Breast epithelium (tissue), 4 donors: Measurements from ENCODE around the gene SFMBT1. TPM values are rescaled to one million over a fixed set of nuclear protein-coding genes. Genes with fewer than 3 reads are reported as not detected.
"Not testable (repeated sequence)": the region's sequence is repeated elsewhere in the genome, so short reads cannot be mapped to it uniquely, and the experiment has no call there.

Experiments
- DNase-seq, 2 donors: peaks; one replicate each; pipeline ENCODE4 v3.0.0-alpha.2; 2019; ENCODE audit warnings: low spot score in 2 of 2
- H3K27ac ChIP-seq, 2 donors: fragments of 200-600 bp; sonication (generic) in 1 of 2; one replicate each; pipeline ENCODE4 v1.5.1; 2016 to 2019; ENCODE audit warnings: mild to moderate bottlenecking in 1 of 2
- H3K27me3 ChIP-seq, 2 donors: fragments of 200-600 bp; sonication (generic) in 1 of 2; one replicate each; pipeline versions ENCODE4 v1.5.1 to v1.6.0; 2017 to 2019; ENCODE audit warnings: control low read depth in 1 of 2, mild to moderate bottlenecking in 1 of 2
- H3K36me3 ChIP-seq: fragments of 200-600 bp; one replicate; pipeline ENCODE4 v1.5.1; 2019
- H3K4me1 ChIP-seq, 2 donors: fragments of 200-600 bp; sonication (generic); one replicate each; pipeline ENCODE4 v1.5.1; 2016 to 2019; ENCODE audit warnings: control low read depth in 1 of 2
- H3K4me3 ChIP-seq, 3 donors: fragments of 200-600 bp; sonication (generic); 1 replicate in 2 of 3; 2 replicates in 1 of 3; pipeline ENCODE4 v1.5.1; 2016 to 2019; ENCODE audit warnings: mild to moderate bottlenecking in 3 of 3, moderate library complexity in 2 of 3
- H3K9me3 ChIP-seq, 2 donors: fragments of 200-600 bp; sonication (generic) in 1 of 2; one replicate each; pipeline ENCODE4 v1.5.1; 2016 to 2019; ENCODE audit warnings: control low read depth in 1 of 2
- POLR2A ChIP-seq: fragments of 450-650 bp; IDR thresholded peaks from one replicate; pipeline ENCODE4 v1.6.1; 2016; ENCODE audit warnings: antibody characterized with exemption, mild to moderate bottlenecking, moderate library complexity
- POLR2AphosphoS5 ChIP-seq, 3 donors: sonication (generic); formaldehyde crosslinking; IDR thresholded peaks; one replicate each; pipeline ENCODE4 v1.6.1; 2017; ENCODE audit warnings: antibody characterized with exemption in 3 of 3
- intact Hi-C: fragments of 100-400 bp; cut with DNase I; formaldehyde crosslinking; loops from one replicate; pipeline ENCODE4 v1.15.1; 2023; ENCODE audit warnings: low total_unique reads
- total RNA-seq, 3 donors: library from RNA; depleted of rRNA; stranded (reverse); fragments of >200 nt; gene quantifications; one replicate each; pipeline ENCODE4 v1.1.0, GENCODE V29; 2016
- TF ChIP-seq, protein P1 (sequence below), 3 donors: fragments of 450-650 bp; IDR thresholded peaks; one replicate each; pipeline ENCODE4 v1.5.1; 2016 to 2017; ENCODE audit warnings: antibody characterized with exemption in 3 of 3, mild to moderate bottlenecking in 3 of 3, moderate library complexity in 3 of 3

The SFMBT1 gene
- total RNA-seq, 3 donors from 2014 or later: 17.9 to 35.1 (median 30.2) TPM

DNA sequence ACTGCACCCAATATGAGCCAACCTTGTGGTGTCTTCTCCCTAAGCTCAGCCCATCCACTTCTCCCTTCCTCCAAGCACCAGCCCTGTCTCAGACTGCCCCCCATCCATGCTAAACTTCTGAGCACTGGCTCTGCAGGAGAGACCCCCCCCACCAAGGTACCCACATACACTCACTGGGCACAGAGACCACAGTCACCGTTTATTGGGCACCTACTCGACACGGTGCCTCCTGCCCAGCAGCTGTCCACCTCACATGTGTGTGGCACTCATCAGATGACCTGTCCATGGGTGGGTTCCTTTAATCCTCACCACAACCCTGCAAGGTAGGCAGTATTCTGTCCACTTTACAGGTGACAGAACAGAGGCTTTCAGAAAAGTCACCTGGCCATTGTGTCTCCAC, 22.3 kb upstream of the SFMBT1 start:
- Histone ChIP-seq H3K36me3 (no peaks in the 10 kb centered on the region), H3K27me3 (no peaks in the 10 kb centered on the region), H3K9me3 (no peaks in the 10 kb centered on the region), H3K4me3 (no peak overlapping the region), H3K4me1 (peaks cover 0 to 7% of the 10 kb centered on the region in 2 donors), H3K27ac (no peak overlapping the region)
- intact Hi-C loops: no loop called here
- TF ChIP-seq POLR2A (no peak), POLR2AphosphoS5 (IDR thresholded peaks at IDR 0.05) (no peak)
- TF ChIP-seq, protein P1, sequence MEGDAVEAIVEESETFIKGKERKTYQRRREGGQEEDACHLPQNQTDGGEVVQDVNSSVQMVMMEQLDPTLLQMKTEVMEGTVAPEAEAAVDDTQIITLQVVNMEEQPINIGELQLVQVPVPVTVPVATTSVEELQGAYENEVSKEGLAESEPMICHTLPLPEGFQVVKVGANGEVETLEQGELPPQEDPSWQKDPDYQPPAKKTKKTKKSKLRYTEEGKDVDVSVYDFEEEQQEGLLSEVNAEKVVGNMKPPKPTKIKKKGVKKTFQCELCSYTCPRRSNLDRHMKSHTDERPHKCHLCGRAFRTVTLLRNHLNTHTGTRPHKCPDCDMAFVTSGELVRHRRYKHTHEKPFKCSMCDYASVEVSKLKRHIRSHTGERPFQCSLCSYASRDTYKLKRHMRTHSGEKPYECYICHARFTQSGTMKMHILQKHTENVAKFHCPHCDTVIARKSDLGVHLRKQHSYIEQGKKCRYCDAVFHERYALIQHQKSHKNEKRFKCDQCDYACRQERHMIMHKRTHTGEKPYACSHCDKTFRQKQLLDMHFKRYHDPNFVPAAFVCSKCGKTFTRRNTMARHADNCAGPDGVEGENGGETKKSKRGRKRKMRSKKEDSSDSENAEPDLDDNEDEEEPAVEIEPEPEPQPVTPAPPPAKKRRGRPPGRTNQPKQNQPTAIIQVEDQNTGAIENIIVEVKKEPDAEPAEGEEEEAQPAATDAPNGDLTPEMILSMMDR (IDR thresholded peaks at IDR 0.05): no peak
- peak in 1 of 2 donors; percentile 7 for DNase-seq

DNA sequence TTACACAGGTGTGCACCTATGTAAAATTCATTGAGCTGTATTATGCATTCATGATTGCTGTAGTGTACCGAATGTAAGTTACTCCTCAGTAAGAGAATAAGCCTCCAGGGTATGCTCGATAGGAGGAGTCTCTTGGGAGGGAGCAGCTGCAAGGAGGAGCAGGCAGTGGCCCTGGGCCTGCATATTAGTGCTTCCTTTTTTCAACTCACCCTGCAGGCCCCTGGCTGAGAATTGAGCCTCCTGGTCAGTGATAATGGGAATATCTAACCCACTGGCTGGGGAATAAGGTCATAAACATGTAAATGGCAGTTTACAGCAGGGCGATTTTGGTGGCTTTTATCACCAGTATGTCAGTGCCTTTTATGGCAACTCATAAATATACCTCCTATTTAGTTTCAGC, 21.7 kb upstream of the SFMBT1 start:
- no peak for DNase-seq
- intact Hi-C loops: no loop called here

DNA sequence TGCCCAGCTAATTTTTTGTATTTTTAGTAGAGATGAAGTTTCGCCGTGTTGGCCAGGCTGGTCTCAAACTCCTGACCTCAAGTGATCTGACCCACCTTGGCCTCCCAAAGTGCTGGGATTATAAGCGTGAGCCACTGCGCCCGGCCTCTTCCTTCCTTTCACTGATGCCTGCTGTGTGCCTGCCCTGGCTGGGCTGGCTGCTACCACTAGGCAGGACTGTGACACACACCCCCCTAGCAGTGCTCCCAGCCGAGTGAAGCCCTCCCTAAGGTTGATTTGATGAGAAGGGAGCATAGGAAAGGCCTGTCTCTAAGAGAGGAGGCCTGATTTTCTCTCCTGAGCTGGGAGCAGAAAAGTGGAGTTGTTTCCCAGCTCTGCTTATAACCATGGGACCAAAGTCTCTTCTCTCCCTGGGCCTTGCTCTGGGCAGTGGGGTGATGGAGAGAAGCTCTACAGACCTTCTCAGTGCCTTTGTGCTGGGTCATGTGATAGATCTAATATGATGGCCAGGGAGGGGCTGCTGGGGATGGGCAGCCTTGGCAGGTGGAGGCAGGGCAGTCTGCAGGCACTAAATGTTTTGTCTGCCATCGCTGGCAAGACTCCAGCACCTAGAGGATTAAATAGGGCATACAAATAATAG, 20.1 kb upstream of the SFMBT1 start:
- Histone ChIP-seq H3K4me1 (no peaks in the 10 kb centered on the region), H3K4me3 (no peak overlapping the region), H3K36me3 (no peaks in the 10 kb centered on the region), H3K27me3 (no peaks in the 10 kb centered on the region), H3K9me3 (no peaks in the 10 kb centered on the region), H3K27ac (no peak overlapping the region)
- TF ChIP-seq POLR2AphosphoS5 (IDR thresholded peaks at IDR 0.05): no peak
- no peak for TF ChIP-seq POLR2A
- TF ChIP-seq, protein P1 (IDR thresholded peaks at IDR 0.05): no peak
- peak in 1 of 2 donors; percentile 31 for DNase-seq
- intact Hi-C loops: no loop called here

More for the DNA sequence above, 21.7 kb upstream of the SFMBT1 start:
- no peaks in the 10 kb centered on the region for H3K27me3 ChIP-seq
- H3K27ac ChIP-seq: no peak overlapping the region
- H3K4me3 ChIP-seq: no peak overlapping the region
- no peak for TF ChIP-seq POLR2AphosphoS5 (IDR thresholded peaks at IDR 0.05)
- TF ChIP-seq, protein P1 (IDR thresholded peaks at IDR 0.05): no peak
- TF ChIP-seq POLR2A: no peak
- no peaks in the 10 kb centered on the region for H3K36me3 ChIP-seq
- no peaks in the 10 kb centered on the region for H3K9me3 ChIP-seq
- H3K4me1 ChIP-seq: peaks cover 0 to 7% of the 10 kb centered on the region in 2 donors

DNA sequence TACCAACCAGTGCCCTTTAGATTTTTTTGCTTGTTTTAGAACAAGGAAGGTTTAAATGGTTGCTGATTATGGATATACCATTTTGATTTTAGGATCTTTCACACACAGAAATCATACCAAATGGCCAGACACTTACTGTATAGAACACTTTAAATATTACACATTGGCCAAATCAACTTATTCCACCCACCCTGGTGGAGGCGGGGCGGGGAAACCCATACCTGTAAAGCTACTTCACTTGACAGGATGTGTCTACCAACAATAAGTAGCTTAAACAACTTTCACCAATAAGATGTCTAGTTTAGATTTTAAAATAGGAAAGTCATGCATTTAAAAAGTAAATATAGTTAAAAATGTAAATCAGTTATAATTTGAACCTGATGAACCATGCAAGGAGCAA, 17.0 kb upstream of the SFMBT1 start:
- Histone ChIP-seq H3K4me3 (no peak overlapping the region), H3K27ac (no peak overlapping the region), H3K4me1 (no peaks in the 10 kb centered on the region), H3K36me3 (no peaks in the 10 kb centered on the region), H3K27me3 (no peaks in the 10 kb centered on the region), H3K9me3 (no peaks in the 10 kb centered on the region)
- TF ChIP-seq, protein P1 (IDR thresholded peaks at IDR 0.05): no peak
- TF ChIP-seq POLR2A (no peak), POLR2AphosphoS5 (IDR thresholded peaks at IDR 0.05) (no peak)
- no peak for DNase-seq
- intact Hi-C loops: no loop called here

DNA sequence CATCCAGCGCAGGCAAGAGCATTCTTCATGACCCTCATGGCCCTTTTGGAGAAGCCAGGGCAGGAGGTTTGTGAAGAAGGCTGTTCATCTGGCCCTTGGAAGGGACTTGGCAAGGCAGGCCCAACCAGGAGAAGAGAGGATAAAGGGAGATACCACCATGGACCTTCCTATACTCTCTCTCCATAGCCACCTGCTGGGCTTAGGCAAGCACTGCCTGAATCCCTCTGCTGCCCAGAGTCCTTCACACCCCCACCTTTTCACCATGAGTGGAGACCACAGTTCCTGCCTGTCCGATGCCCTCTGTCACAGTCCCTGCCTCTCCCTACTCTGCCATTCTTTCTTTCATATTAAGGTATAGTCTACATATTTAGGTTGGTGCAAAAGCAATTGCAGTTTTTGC, 10.6 kb upstream of the SFMBT1 start:
- H3K27ac ChIP-seq: no peak overlapping the region
- TF ChIP-seq POLR2A: no peak
- TF ChIP-seq, protein P1 (IDR thresholded peaks at IDR 0.05): no peak
- no peak for TF ChIP-seq POLR2AphosphoS5 (IDR thresholded peaks at IDR 0.05)
- intact Hi-C loops: no loop called here
- H3K4me1 ChIP-seq: no peaks in the 10 kb centered on the region
- no peaks in the 10 kb centered on the region for H3K9me3 ChIP-seq
- no peaks in the 10 kb centered on the region for H3K27me3 ChIP-seq
- no peaks in the 10 kb centered on the region for H3K36me3 ChIP-seq
- no peak for DNase-seq
- H3K4me3 ChIP-seq: no peak overlapping the region

DNA sequence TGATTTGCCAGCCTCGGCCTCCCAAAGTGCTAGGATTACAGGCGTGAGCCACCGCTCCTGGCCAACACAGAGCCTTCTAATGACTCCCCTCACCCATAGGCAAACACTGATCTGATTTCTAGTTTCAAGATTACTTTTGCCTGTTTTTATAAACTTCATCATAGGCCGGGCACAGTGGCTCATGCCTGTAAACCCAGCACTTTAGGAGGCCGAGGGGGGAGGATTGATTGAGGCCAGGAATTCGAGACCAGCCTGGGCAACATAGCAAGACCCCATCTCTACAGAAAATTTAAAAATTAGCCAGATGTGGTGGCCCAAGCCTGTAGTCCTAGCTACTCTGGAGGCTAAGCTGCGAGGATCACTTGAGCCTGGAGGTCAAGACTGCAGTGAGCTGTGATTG, 8.4 kb upstream of the SFMBT1 start:
- H3K4me1 ChIP-seq, H3K4me3 ChIP-seq, H3K27ac ChIP-seq, H3K36me3 ChIP-seq, H3K27me3 ChIP-seq, intact Hi-C loops, DNase-seq, H3K9me3 ChIP-seq: not testable (repeated sequence)
